Suprapubic skin (tissue), 4 donors: ENCODE data around the gene CLCN6.

Experiments used
- CTCF ChIP-seq, 2 donors: fragments of 200-600 bp in 1 of 2; fragments of 450-650 bp in 1 of 2; sonication (generic) in 1 of 2; IDR thresholded peaks; one replicate each; pipeline ENCODE4 v1.5.1; 2016 to 2019; ENCODE audit warnings: antibody characterized with exemption in 2 of 2, mild to moderate bottlenecking in 1 of 2, moderate library complexity in 1 of 2
- EP300 ChIP-seq: sonication (generic); formaldehyde crosslinking; IDR thresholded peaks from one replicate; pipeline ENCODE4 v1.6.1; 2017; ENCODE audit warnings: antibody characterized with exemption
- POLR2AphosphoS5 ChIP-seq, 3 donors: sonication (generic); formaldehyde crosslinking; IDR thresholded peaks; one replicate each; pipeline ENCODE4 v1.6.1; 2017; ENCODE audit warnings: antibody characterized with exemption in 3 of 3

DNA sequence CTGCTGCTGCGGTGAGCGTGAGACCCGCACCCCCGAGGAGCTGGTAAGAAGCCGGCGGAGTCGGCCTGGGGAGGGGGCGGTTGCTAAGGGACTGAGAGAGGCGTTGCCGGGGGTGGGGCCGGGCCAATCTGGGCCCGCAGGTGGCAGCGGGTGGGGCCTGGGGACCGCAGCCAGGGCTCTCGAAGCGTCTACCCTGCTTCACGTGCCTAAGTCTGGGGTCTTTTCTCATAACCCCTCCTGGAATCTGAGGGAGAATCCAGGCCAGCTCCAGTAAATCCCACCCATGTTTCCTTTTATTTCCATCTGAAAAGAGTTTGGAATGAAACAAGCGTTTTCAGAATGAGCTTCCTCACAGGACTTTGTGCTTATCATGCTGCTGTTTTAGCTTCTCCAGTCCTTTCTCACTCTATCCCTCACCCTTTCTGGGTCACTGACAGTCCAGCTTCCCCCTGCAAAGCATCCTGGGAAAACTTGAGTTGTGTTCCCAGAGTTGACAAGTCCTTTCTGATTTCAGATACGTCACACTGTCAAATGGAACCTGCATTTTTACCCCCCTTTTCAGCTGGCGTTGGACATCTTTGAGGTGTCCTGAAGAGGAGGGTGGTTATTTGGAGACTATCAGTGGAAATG is 431 bp downstream of the CLCN6 start:
- TF ChIP-seq CTCF (IDR thresholded peaks at IDR 0.05) (no peak), POLR2AphosphoS5 (IDR thresholded peaks at IDR 0.05) (no peak), EP300 (no peak)
